Kasumi-1 (cell line): ENCODE data around the gene HEBP1.

Experiments
- DNase-seq, 2 experiments: peaks; one replicate each; lab custom pipeline; 2025; lab: John Stamatoyannopoulos, UW

HEBP1 gene

GRCh38 chr12:12990700-12991468, 9.2 kb downstream of the HEBP1 start:
- no peak for DNase-seq

DNA sequence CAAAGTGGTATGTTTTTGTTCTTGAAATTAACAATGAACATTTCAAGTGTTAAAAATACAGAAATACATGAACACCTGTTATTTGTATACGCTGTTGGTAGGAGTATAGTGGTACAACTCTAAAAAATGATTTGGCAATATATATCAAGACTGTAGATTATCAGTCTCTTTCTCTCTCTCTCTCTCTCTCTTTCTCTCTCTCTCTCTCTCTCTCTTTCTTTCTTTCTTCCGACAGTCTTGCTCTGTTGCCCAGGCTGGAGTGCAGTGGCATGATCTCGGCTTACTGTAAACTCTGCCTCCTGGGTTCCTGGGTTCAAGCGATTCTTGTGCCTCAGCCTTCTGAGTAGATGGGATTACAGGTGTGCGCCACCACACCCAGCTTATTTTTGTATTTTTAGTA, 12.6 kb downstream of the HEBP1 start:
- no peak for DNase-seq

- DNase-seq = no peak
Measured at GRCh38 chr12:12986775-12987331, 13.2 kb downstream of the HEBP1 start.

DNA sequence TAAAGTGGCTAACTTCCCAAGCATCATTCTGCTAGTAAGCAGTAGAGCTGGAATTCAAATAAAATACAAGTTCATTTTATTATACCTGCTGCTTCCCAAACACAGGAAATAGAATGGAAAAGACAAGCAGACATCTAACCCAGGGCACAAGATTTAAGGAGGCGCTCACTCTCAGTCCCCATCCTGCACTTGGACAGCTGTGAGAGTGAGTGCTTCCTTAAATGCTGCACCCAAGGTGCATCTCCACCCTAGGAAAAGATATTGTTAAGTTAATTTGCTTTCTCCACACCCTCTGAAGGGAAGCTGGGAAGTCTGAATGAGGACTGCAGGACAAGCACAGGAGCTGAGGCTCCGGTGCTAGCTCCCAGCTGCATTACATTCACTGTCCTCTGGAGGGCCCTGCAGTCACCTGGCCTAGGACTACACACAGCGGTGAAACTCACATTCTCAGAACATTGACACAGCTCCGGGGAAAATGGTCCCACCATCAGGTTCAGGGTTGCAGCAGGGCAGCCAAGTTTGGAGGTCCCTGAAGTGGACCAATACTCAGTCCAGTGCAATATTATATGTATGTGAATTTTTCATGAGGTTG, 14.2 kb downstream of the HEBP1 start:
- peak; percentile 10 to 29 for DNase-seq

GRCh38 chr12:12984149-12984548, 15.9 kb downstream of the HEBP1 start:
- no peak for DNase-seq

DNA sequence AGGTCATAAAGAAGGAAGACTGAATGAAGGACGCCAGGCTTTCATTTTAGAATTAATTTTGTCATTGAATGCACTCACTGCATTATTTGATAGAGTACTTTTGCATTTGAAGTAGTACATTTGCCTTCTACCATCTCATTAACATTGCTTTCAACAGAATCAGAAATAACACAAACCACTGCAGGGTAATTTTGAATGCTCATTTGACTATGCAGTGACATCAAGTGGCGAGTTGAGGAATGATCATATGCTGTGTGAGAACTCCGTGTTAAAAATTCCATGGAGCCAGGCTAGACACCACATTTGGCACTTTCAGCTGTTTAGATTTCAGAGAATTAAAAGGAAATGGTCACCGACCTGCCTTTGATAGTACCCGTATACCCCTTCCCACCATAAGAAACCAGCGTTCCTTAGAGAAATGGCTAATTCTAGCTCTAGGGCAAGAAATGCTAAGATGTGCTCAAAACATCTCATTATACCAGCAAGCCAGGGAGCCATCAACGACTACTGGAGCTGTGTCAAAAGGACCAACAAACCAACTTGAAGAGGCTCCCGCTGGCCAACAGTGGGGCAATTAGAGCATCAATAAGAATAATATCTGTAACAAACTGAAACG, 16.5 kb downstream of the HEBP1 start:
- peak; percentile 28 to 38 for DNase-seq

DNA sequence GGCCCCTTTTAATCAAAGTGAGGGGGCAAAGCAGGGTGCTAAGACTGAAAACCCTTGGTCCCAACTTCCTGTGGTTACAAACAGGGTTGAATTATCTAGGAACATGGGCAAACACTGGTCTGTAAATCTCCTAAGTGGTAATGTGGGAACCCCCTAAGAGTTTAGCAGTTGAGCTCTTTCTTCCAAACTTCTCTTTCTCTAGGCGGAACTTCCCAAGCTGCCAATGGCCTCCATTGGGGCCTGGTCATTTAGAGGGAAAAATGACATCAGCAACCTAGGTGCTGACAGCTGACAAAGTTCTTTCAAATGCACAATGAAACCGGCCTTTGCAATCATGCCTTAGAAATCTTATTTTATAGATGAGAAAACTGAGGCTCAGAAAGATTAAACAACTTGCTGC, 17.7 kb downstream of the HEBP1 start:
- DNase-seq = no peak

DNA sequence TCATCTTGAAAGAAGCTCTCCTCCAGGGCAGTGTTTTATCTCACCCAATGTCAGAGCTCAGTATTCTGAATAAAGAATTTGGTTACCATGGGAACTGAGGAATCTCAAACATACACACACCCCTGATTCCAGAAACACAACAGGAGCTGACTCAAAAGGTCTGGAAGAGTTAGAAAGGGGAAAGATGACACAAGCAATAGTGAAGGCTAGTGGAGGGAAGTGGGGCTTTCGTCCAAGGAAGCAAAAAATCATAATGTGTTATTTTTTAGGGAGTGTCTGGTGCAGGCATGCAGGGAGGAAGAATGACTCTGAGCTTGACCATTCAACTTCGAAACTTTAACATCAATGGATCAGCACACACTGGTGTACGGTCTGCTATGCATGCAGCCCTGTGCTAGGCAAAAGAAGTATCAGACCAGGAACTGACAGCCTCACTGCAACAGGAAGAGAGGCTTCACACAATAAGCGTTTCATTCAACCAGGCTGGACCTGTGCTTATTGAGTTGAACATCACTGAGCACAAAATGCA, 20.3 kb downstream of the HEBP1 start:
- no peak for DNase-seq

DNA sequence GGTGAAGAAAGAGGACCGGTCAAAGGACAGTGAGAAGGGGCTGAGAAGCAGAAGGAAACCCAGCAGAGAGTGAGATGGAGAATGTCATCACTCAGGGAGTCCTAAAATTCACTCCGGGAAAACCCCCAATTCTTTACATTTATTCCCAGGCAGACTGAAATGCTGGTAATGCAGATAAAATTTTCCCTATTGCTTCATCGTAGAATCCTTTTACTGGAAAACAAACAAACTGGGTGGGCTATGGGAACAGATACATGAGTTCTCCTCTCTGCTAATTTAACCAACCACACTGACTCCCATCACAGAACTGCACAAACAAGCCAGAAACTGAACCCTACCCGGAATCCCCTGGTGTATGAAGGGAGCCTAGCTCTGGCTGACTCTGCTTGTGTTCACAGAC, 20.9 kb downstream of the HEBP1 start:
- DNase-seq = no peak

DNA sequence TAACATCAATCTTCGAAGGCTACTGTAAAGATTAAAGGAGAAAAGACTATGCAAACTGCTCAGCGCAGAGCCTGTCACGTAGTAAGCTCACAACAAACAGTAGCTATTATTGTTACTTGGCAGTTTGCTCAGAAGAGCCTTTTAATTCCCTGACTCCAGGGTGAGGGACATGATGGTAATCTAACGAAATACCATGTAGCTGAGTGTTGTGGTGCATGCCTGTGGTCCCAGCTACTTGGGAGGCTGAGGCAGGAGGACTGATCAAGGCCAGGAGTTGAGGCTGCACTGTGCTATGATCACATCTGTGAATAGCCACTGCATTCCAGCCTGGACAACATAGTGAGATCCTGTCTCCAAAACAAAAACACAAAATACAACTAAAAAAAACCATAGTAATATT, 22.8 kb downstream of the HEBP1 start:
- no peak for DNase-seq

- no peak for DNase-seq
Measured at GRCh38 chr12:12976366-12976765, 23.7 kb downstream of the HEBP1 start.

DNA sequence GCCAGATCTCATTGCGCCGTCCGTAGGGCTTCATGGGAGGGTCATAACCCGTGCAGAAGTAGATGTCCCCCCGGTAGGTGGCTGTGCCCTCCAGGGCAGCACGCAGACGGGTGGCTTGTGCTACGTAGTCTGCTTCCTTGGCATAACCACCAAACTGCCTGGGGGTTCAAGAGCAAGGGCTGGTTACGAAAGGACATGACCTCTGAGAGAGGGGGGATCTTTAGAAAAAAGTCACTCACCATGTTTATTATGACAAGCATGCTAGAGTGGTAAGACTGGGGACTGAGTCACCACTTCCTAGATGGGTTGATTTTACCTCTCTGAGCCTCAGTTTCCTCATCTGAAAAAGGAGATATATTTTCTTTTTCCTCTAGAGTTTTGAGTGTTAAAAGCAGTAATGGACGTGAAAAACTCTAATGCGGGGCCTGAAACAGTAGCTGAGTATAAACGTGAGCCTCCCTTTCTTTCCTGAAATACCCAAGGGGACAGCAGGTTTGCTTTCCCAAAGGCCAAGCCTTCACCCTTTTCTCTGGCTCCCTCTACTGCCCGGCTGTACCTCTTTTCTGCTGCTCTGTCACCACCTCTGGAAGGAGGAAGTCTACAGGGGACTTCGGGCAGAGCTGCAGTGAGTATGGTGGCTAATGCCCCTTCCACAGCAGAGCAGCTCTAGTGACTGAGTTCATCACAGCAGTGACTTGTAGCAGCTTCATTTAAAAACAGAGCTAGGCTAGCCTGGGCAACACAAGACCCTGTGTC, 24.6 kb downstream of the HEBP1 start:
- DNase-seq = peak; percentile 53 to 59

GRCh38 chr12:12974211-12974610, 25.9 kb downstream of the HEBP1 start:
- DNase-seq = no peak

DNA sequence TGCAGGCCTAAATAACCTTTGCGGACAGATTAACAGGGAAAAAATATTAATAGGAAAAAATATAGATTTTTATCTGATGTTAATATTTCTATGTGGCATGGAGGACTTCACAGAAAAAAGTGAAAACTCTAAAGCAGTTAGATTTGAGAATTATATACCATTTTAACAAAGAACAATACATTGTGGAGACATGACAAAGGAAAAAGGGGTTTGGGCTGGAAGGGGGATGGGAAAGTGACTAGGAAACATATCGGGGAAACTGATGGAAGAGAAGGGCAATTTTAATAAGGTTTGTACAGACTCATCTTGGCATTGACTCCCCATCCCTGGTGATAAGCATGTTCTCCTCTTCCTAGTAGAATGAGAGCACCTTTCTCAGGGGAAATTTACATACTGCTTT, 27.0 kb downstream of the HEBP1 start:
- DNase-seq = no peak

- no peak for DNase-seq
Measured at GRCh38 chr12:12965836-12966235, 34.2 kb downstream of the HEBP1 start.

- DNase-seq = peak; percentile 22 to 38
Measured at GRCh38 chr12:12964255-12964654, 35.8 kb downstream of the HEBP1 start.

- no peak for DNase-seq
Measured at GRCh38 chr12:12960639-12961209, 39.3 kb downstream of the HEBP1 start.

GRCh38 chr12:12958886-12959285, 41.2 kb downstream of the HEBP1 start:
- no peak for DNase-seq

DNA sequence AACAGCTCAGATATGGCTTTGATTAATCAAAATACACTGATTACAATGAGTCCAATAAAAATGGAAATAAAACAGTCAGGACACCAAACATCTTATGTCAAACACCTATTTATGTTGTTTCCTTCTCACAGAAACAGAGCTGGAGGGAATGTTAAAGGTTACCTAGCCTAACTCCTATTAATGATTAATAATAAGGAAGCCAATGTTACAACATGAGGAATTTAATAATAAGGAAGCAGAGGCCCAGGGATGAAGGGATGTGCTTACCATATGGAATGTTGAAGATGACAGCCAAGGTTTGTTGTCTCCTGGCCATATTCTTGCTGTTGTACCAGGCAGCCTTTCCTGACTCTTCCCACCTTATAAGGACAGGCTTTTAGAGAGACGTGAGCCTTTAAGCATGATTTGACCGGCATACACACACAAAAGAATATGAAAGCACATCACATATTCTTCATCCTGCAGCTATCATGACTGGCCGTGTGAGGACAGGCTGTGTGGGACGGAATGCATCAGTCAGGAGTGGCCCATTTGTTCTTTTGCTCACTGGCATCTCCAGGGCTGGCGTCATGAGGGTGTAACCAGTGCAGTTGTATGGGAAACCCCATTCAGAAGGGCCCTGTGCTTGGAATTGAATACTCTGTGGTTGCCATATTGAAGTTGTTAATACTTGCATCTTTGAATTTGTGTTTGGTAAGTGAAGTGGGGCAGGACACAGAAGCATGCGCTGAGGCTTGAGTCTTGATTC, 45.0 kb downstream of the HEBP1 start:
- no peak for DNase-seq

DNA sequence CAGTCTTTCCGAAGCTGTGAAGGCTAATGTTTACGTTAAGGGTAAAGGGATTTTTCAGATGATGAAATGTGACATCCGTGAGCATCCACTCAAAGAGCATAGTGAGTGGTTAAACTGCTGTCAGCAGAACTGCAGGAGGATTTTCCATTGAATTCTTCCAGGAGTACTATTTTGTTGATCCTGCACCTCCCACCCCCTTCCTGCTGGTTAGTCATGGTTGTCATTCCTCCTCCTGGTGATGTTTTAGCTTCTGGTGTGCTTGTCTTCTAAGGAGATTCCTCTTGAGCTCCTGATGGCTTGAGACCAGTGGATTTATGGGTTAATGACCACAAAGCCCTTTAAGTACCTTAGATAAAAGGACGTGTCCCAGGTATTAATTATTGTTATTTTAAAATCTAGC, 45.7 kb downstream of the HEBP1 start:
- DNase-seq = no peak

GRCh38 chr12:12952036-12952435, 48.0 kb downstream of the HEBP1 start, which contains the start of gene GPRC5D:
Gene GPRC5D (minus strand): TSS chr12:12952170. CDS start chr12:12950384, 1,786 bp downstream.
- no peak for DNase-seq
